Liver (tissue), 9 donors: ENCODE measurements around the gene ERP44. TPM values are rescaled to one million over a fixed set of nuclear protein-coding genes. Genes with fewer than 3 reads are reported as not detected.

Experiments
- DNase-seq: peaks from one replicate; pipeline ENCODE4 v3.0.0-alpha.2; 2017; ENCODE audit warnings: low spot score
- H3K27ac ChIP-seq, 2 donors: one replicate each; pipeline ENCODE4 v1.7.0; 2013; ENCODE audit warnings: inconsistent platforms in 2 of 2, low read length in 2 of 2, control low read depth in 1 of 2, low read depth in 1 of 2, mild to moderate bottlenecking in 1 of 2
- H3K27me3 ChIP-seq, 4 donors: one replicate each; pipeline versions ENCODE4 v1.6.1 to v1.7.0; 2013; ENCODE audit warnings: low read length in 3 of 4, inconsistent platforms in 1 of 4, mild to moderate bottlenecking in 1 of 4, moderate library complexity in 1 of 4; ENCODE audit not compliant: control insufficient read depth in 4 of 4, insufficient read depth in 4 of 4
- H3K36me3 ChIP-seq, 4 donors: one replicate each; pipeline versions ENCODE4 v1.6.1 to v1.7.0; 2013; ENCODE audit warnings: low read length in 3 of 4, mild to moderate bottlenecking in 3 of 4, low read depth in 1 of 4, moderate library complexity in 1 of 4; ENCODE audit not compliant: control insufficient read depth in 4 of 4, insufficient read depth in 3 of 4
- H3K4me1 ChIP-seq, 4 donors: one replicate each; pipeline versions ENCODE4 v1.6.1 to v1.7.0; 2013; ENCODE audit warnings: low read length in 3 of 4, mild to moderate bottlenecking in 3 of 4, moderate library complexity in 1 of 4; ENCODE audit not compliant: control insufficient read depth in 4 of 4, insufficient read depth in 4 of 4
- H3K4me3 ChIP-seq, 3 donors: one replicate each; pipeline versions ENCODE4 v1.6.1 to v1.7.0; 2013; ENCODE audit warnings: low read length in 3 of 3, control low read depth in 1 of 3, low read depth in 1 of 3, mild to moderate bottlenecking in 1 of 3
- H3K9ac ChIP-seq, 2 donors: one replicate each; pipeline ENCODE4 v1.7.0; 2013; ENCODE audit warnings: low read length in 2 of 2, mild to moderate bottlenecking in 2 of 2, moderate library complexity in 2 of 2, control low read depth in 1 of 2, low read depth in 1 of 2
- H3K9me3 ChIP-seq, 4 donors: one replicate each; pipeline versions ENCODE4 v1.6.1 to v1.7.0; 2013; ENCODE audit warnings: low read length in 3 of 4; ENCODE audit not compliant: control insufficient read depth in 4 of 4
- ATF3 ChIP-seq: IDR thresholded peaks from 2 replicates; pipeline ENCODE4 v1.6.1; 2016; ENCODE audit warnings: antibody characterized with exemption
- CTCF ChIP-seq: fragments of 150-350 bp; IDR thresholded peaks from 2 replicates; pipeline ENCODE4 v1.5.1; 2017; ENCODE audit warnings: improper control_type of control experiment, low read depth, low read length; ENCODE audit not compliant: missing input control
- EGR1 ChIP-seq, 2 donors: IDR thresholded peaks; 2 replicates each; pipeline ENCODE4 v1.6.1; 2016 to 2018; ENCODE audit warnings: antibody characterized with exemption in 2 of 2, low read depth in 2 of 2
- FOXA2 ChIP-seq: IDR thresholded peaks from 2 replicates; pipeline ENCODE4 v1.6.1; 2016; ENCODE audit warnings: antibody characterized with exemption
- GABPA ChIP-seq, 2 donors: IDR thresholded peaks in 1 of 2; conservative IDR thresholded peaks in 1 of 2; 2 replicates each; pipeline ENCODE4 v1.6.1; 2016; ENCODE audit warnings: antibody characterized with exemption in 2 of 2, mild to moderate bottlenecking in 1 of 2, moderate library complexity in 1 of 2
- HNF4A ChIP-seq, 2 donors: conservative IDR thresholded peaks; 2 replicates each; pipeline ENCODE4 v1.6.1; 2016; ENCODE audit warnings: antibody characterized with exemption in 2 of 2, mild to moderate bottlenecking in 2 of 2
- NR2F2 ChIP-seq: IDR thresholded peaks from 2 replicates; pipeline ENCODE4 v1.6.1; 2016; ENCODE audit warnings: antibody characterized with exemption
- RAD21 ChIP-seq, 2 donors: IDR thresholded peaks; 2 replicates each; pipeline ENCODE4 v1.6.1; 2016; ENCODE audit warnings: antibody characterized with exemption in 2 of 2, mild to moderate bottlenecking in 2 of 2
- REST ChIP-seq: IDR thresholded peaks from 2 replicates; pipeline ENCODE4 v1.6.1; 2016; ENCODE audit warnings: antibody characterized with exemption, mild to moderate bottlenecking
- RXRA ChIP-seq, 2 donors: IDR thresholded peaks; 2 replicates each; pipeline ENCODE4 v1.6.1; 2017 to 2018; ENCODE audit warnings: antibody characterized with exemption in 2 of 2, mild to moderate bottlenecking in 1 of 2
- SP1 ChIP-seq: IDR thresholded peaks from 2 replicates; pipeline ENCODE4 v1.6.1; 2018; ENCODE audit warnings: antibody characterized with exemption, mild to moderate bottlenecking
- TAF1 ChIP-seq: conservative IDR thresholded peaks from 2 replicates; pipeline ENCODE4 v1.6.1; 2016; ENCODE audit warnings: antibody characterized with exemption, mild to moderate bottlenecking
- YY1 ChIP-seq: IDR thresholded peaks from 2 replicates; pipeline ENCODE4 v1.6.1; 2016; ENCODE audit warnings: antibody characterized with exemption, mild to moderate bottlenecking
- WGBS: extraction: QIAGEN DNeasy Blood & Tissue Kit; methylation state at CpG from one replicate; pipeline ENCODE4 v1.1.7; 2013; 5-methylcytosine and 5-hydroxymethylcytosine counted together
- polyA plus RNA-seq, 2 donors: library from polyadenylated mRNA; stranded (reverse) in 1 of 2; unstranded in 1 of 2; fragments of 200-250 nt in 1 of 2; fragments of >200 nt in 1 of 2; fragmentation: Nextera tagmentation in 1 of 2; extraction: Ambion mirVana in 1 of 2; gene quantifications; one replicate each; pipeline versions ENCODE4 v1.2.1 to v1.2.3, GENCODE V29; 2013 to 2015
- total RNA-seq, 2 donors: library from RNA; depleted of rRNA; stranded (reverse); fragments of >200 nt; gene quantifications; one replicate each; pipeline ENCODE4 v1.2.3, GENCODE V29; 2014
- donor health status: healthy.
- donor health status: healthy.
- donor health status: healthy.
- donor health status: healthy.
- donor health status: healthy.

ERP44 gene
- total and polyA plus RNA-seq, 4 donors: 13.0 to 26.8 (median 19.3) TPM

GRCh38 chr9:100074989-100075388 is 23.8 kb downstream of the ERP44 start:
- no peak for TF ChIP-seq RAD21 (IDR thresholded peaks at IDR 0.05)
- TF ChIP-seq EGR1 (IDR thresholded peaks at IDR 0.05; ENCODE audit: low read depth in 2 of 2): no peak
- no peak for DNase-seq
- no peaks in the 10 kb centered on the region for H3K27me3 ChIP-seq
- no peak overlapping the region for H3K27ac ChIP-seq
- no peaks in the 10 kb centered on the region for H3K36me3 ChIP-seq
- no peak overlapping the region for H3K9ac ChIP-seq
- no peak overlapping the region for H3K4me3 ChIP-seq
- H3K4me1 ChIP-seq: peaks cover 0 to 4% (median 2%) of the 10 kb centered on the region in 4 donors
- WGBS: 97% methylated on average over 6 of the region's 6 CpGs
- H3K9me3 ChIP-seq: no peaks in the 10 kb centered on the region

GRCh38 chr9:100074093-100074492 is 24.7 kb downstream of the ERP44 start:
- peaks cover 0 to 4% (median 1%) of the 10 kb centered on the region in 4 donors for H3K4me1 ChIP-seq
- H3K9ac ChIP-seq: no peak overlapping the region
- H3K36me3 ChIP-seq: no peaks in the 10 kb centered on the region
- H3K4me3 ChIP-seq: no peak overlapping the region
- TF ChIP-seq NR2F2 (no peak), GABPA (IDR thresholded peaks at IDR 0.05 in 1 of 2, conservative IDR thresholded peaks at IDR 0.05 in 1 of 2) (no peak), ATF3 (no peak), REST (no peak), EGR1 (IDR thresholded peaks at IDR 0.05; ENCODE audit: low read depth in 2 of 2) (no peak), FOXA2 (no peak), RXRA (IDR thresholded peaks at IDR 0.05) (no peak), YY1 (no peak), HNF4A (conservative IDR thresholded peaks at IDR 0.05) (no peak)
- no peak for DNase-seq
- no peak overlapping the region for H3K27ac ChIP-seq
- H3K9me3 ChIP-seq: no peaks in the 10 kb centered on the region
- no peaks in the 10 kb centered on the region for H3K27me3 ChIP-seq
- 88% methylated on average over 6 of the region's 6 CpGs for WGBS

GRCh38 chr9:100072805-100073204 is 26.0 kb downstream of the ERP44 start:
- 77% methylated on average over 2 of the region's 2 CpGs for WGBS
- TF ChIP-seq TAF1: no peak
- TF ChIP-seq REST: no peak
- no peak for TF ChIP-seq FOXA2
- TF ChIP-seq SP1: no peak
- TF ChIP-seq NR2F2: no peak
- no peak for TF ChIP-seq CTCF
- TF ChIP-seq GABPA (IDR thresholded peaks at IDR 0.05 in 1 of 2, conservative IDR thresholded peaks at IDR 0.05 in 1 of 2): no peak
- no peak for TF ChIP-seq ATF3
- H3K9me3 ChIP-seq: no peaks in the 10 kb centered on the region
- no peak overlapping the region for H3K27ac ChIP-seq
- no peak for DNase-seq
- H3K4me1 ChIP-seq: peaks cover 0 to 6% (median 1%) of the 10 kb centered on the region in 4 donors
- no peaks in the 10 kb centered on the region for H3K27me3 ChIP-seq
- no peak overlapping the region for H3K4me3 ChIP-seq
- no peaks in the 10 kb centered on the region for H3K36me3 ChIP-seq
- H3K9ac ChIP-seq: no peak overlapping the region
